GM21528 (cell line): ENCODE data around the gene LRP1B.

Source experiments
- ATAC-seq: cut with Tn5 transposase; IDR thresholded peaks from one replicate; pipeline ENCODE4 v1.9.1; 2021; ENCODE audit warnings: mild to moderate bottlenecking, moderate library complexity; ENCODE audit not compliant: unreplicated experiment, low FRiP score

LRP1B gene

GRCh38 chr2:140539242-140539875 is 1591.5 kb downstream of the LRP1B start:
- ATAC-seq = no peak

GRCh38 chr2:140529706-140530105 is 1601.1 kb downstream of the LRP1B start:
- no peak for ATAC-seq

- ATAC-seq = no peak
Measured at GRCh38 chr2:140528982-140529381, 1601.8 kb downstream of the LRP1B start.

- ATAC-seq = no peak
Measured at GRCh38 chr2:140526575-140526974, 1604.2 kb downstream of the LRP1B start.

- ATAC-seq = no peak
Measured at GRCh38 chr2:140512106-140512505, 1618.7 kb downstream of the LRP1B start.

- no peak for ATAC-seq
Measured at GRCh38 chr2:140509765-140510164, 1621.1 kb downstream of the LRP1B start.

- no peak for ATAC-seq
Measured at GRCh38 chr2:140508756-140509155, 1622.1 kb downstream of the LRP1B start.

GRCh38 chr2:140506606-140507005 is 1624.2 kb downstream of the LRP1B start:
- ATAC-seq = no peak

GRCh38 chr2:140504601-140505000 is 1626.2 kb downstream of the LRP1B start:
- ATAC-seq = no peak

- ATAC-seq = no peak
Measured at GRCh38 chr2:140502951-140503630, 1627.7 kb downstream of the LRP1B start.

- no peak for ATAC-seq
Measured at GRCh38 chr2:140498360-140498759, 1632.5 kb downstream of the LRP1B start.

- ATAC-seq = no peak
Measured at GRCh38 chr2:140496714-140497113, 1634.1 kb downstream of the LRP1B start.

GRCh38 chr2:140491876-140492275 is 1638.9 kb downstream of the LRP1B start:
- no peak for ATAC-seq

GRCh38 chr2:140489193-140489592 is 1641.6 kb downstream of the LRP1B start:
- ATAC-seq = no peak

GRCh38 chr2:140481136-140481535 is 1649.7 kb downstream of the LRP1B start:
- ATAC-seq = no peak

- ATAC-seq = no peak
Measured at GRCh38 chr2:140473851-140474250, 1657.0 kb downstream of the LRP1B start.

- ATAC-seq = no peak
Measured at GRCh38 chr2:140472676-140473075, 1658.1 kb downstream of the LRP1B start.

GRCh38 chr2:140465301-140465700 is 1665.5 kb downstream of the LRP1B start:
- ATAC-seq = no peak

GRCh38 chr2:140462990-140463389 is 1667.8 kb downstream of the LRP1B start:
- ATAC-seq = no peak

- no peak for ATAC-seq
Measured at GRCh38 chr2:140457483-140457882, 1673.3 kb downstream of the LRP1B start.

- no peak for ATAC-seq
Measured at GRCh38 chr2:140455315-140455714, 1675.5 kb downstream of the LRP1B start.

GRCh38 chr2:140454717-140455116 is 1676.1 kb downstream of the LRP1B start:
- ATAC-seq = no peak
